HepG2 (cell line): ENCODE results near the gene DLEC1. TPM values are rescaled to one million over a fixed set of nuclear protein-coding genes. Genes with fewer than 3 reads are reported as not detected.

ENCODE experiments used
- ATRX ChIP-seq: sonication (generic); formaldehyde crosslinking; IDR thresholded peaks from 2 replicates; pipeline ENCODE4 v1.4.0; 2020; ENCODE audit warnings: missing genetic modification reagents, borderline replicate concordance
- HOXA9 ChIP-seq: sonication (generic); formaldehyde crosslinking; IDR thresholded peaks from 2 replicates; pipeline ENCODE4 v1.8.1; 2022; ENCODE audit warnings: missing genetic modification reagents, mild to moderate bottlenecking, moderate library complexity, borderline replicate concordance
- IKZF1 ChIP-seq: fragments of 450-650 bp; IDR thresholded peaks from 2 replicates; pipeline ENCODE4 v1.7.1; 2016
- IKZF5 ChIP-seq: IDR thresholded peaks from 2 replicates; pipeline ENCODE4 v1.6.1; 2018; ENCODE audit warnings: missing genetic modification reagents, mild to moderate bottlenecking, missing compliant biosample characterization
- ISL2 ChIP-seq: sonication (generic); formaldehyde crosslinking; IDR thresholded peaks from 2 replicates; pipeline ENCODE4 v1.5.0; 2020; ENCODE audit warnings: missing genetic modification reagents
- MAFG ChIP-seq: sonication (generic); formaldehyde crosslinking; IDR thresholded peaks from 2 replicates; pipeline ENCODE4 v1.5.1; 2020; ENCODE audit warnings: mild to moderate bottlenecking, missing genetic modification reagents
- MAZ ChIP-seq, 2 experiments: sonication (generic) in 1 of 2; formaldehyde crosslinking in 1 of 2; IDR thresholded peaks; 2 replicates each; pipeline versions ENCODE4 v1.5.0 to v1.6.1; 2012 to 2020; ENCODE audit warnings: low read depth in 2 of 2, mild to moderate bottlenecking in 2 of 2, borderline replicate concordance in 1 of 2, improper control_type of control experiment in 1 of 2, low read length in 1 of 2, missing genetic modification reagents in 1 of 2, moderate library complexity in 1 of 2
- NCOA5 ChIP-seq: sonication (generic); formaldehyde crosslinking; IDR thresholded peaks from 2 replicates; pipeline ENCODE4 v1.4.0; 2020; ENCODE audit warnings: missing genetic modification reagents
- RELA ChIP-seq: sonication (generic); formaldehyde crosslinking; IDR thresholded peaks from 2 replicates; pipeline ENCODE4 v1.4.0; 2020; ENCODE audit warnings: missing genetic modification reagents
- SP2 ChIP-seq: sonication (generic); formaldehyde crosslinking; IDR thresholded peaks from 2 replicates; pipeline ENCODE4 v1.5.1; 2020; ENCODE audit warnings: mild to moderate bottlenecking, missing genetic modification reagents
- ZFX ChIP-seq: sonication (generic); formaldehyde crosslinking; IDR thresholded peaks from 2 replicates; pipeline ENCODE4 v1.4.0; 2020; ENCODE audit warnings: mild to moderate bottlenecking, low read depth, missing genetic modification reagents, moderate library complexity
- ZNF33B ChIP-seq: sonication (generic); formaldehyde crosslinking; IDR thresholded peaks from 2 replicates; pipeline ENCODE4 v1.5.1; 2020; ENCODE audit warnings: mild to moderate bottlenecking, missing genetic modification reagents
- ZNF383 ChIP-seq: sonication (generic); formaldehyde crosslinking; IDR thresholded peaks from 2 replicates; pipeline ENCODE4 v1.4.0; 2020; ENCODE audit warnings: missing genetic modification reagents, mild to moderate bottlenecking, borderline replicate concordance
- ZNF430 ChIP-seq: sonication (generic); formaldehyde crosslinking; IDR thresholded peaks from 2 replicates; pipeline ENCODE4 v1.9.0; 2021; ENCODE audit warnings: mild to moderate bottlenecking, missing genetic modification reagents
- ZNF646 ChIP-seq: sonication (generic); formaldehyde crosslinking; IDR thresholded peaks from 2 replicates; pipeline ENCODE4 v1.9.0; 2021; ENCODE audit warnings: mild to moderate bottlenecking, missing genetic modification reagents
- ZNF792 ChIP-seq: IDR thresholded peaks from 2 replicates; pipeline ENCODE4 v1.6.1; 2016
- polyA plus RNA-seq, 8 experiments: library from polyadenylated mRNA; depleted of rRNA in 3 of 8; stranded (reverse) in 7 of 8; unstranded in 1 of 8; fragments of >200 nt; fragmentation: Illumina TruSeq in 4 of 8; extraction: Trizol in 4 of 8; gene quantifications; 2 replicates each; pipeline versions ENCODE4 v1.2.1 to v1.2.3, GENCODE V29; 2011 to 2016; ENCODE audit warnings: low read depth in 4 of 8, missing spikeins in 1 of 8, mixed read lengths in 1 of 8; ENCODE audit not compliant: insufficient read depth in 1 of 8
- total RNA-seq, 5 experiments: library from RNA; depleted of rRNA; stranded (reverse); fragments of >200 nt; fragmentation: Illumina TruSeq; extraction: Trizol; gene quantifications; 2 replicates each; pipeline ENCODE4 v1.2.3, GENCODE V29; 2016; ENCODE audit warnings: low read depth in 1 of 5
- TF ChIP-seq, protein P1 (sequence below): IDR thresholded peaks from 2 replicates; pipeline ENCODE4 v1.6.1; 2016; ENCODE audit warnings: control low read depth
- TF ChIP-seq, protein P2 (sequence below): sonication (generic); formaldehyde crosslinking; IDR thresholded peaks from 2 replicates; pipeline ENCODE4 v1.4.0; 2020; ENCODE audit warnings: missing genetic modification reagents, mild to moderate bottlenecking, borderline replicate concordance

Gene DLEC1
- total and polyA plus RNA-seq, 2 of the 13 experiments (the other 11 are each of a cell fraction or from before 2014, with no cell fraction given), result 0.09 TPM; not detected in 1

GRCh38 chr3:38004415-38005075, 34.5 kb upstream of the DLEC1 start (continued):
- TF ChIP-seq ZNF646 (CRISPR knock-in tag) (peak; percentile 99), SP2 (CRISPR knock-in tag) (no peak), ZNF430 (CRISPR knock-in tag) (no peak), IKZF5 (CRISPR knock-in tag) (peak; percentile 20; the same call in 1 of the 2 replicates), ATRX (CRISPR knock-in tag) (0 out of 2 replicates have a peak, but pooled peaks have one; percentile 13), ZNF33B (CRISPR knock-in tag) (no peak), NCOA5 (CRISPR knock-in tag) (no peak), MAFG (CRISPR knock-in tag) (no peak), ISL2 (CRISPR knock-in tag) (no peak; the same call in 1 of the 2 replicates), ZNF792 (CRISPR knock-in tag) (peak; percentile 89; the same call in 1 of the 2 replicates), ZNF383 (no peak), IKZF1 (no peak), HOXA9 (CRISPR knock-in tag) (peak; percentile 85), RELA (CRISPR knock-in tag) (no peak), ZFX (peak; percentile 42; the same call in 1 of the 2 replicates), MAZ (IDR thresholded peaks at IDR 0.05; ENCODE audit: borderline replicate concordance, low read depth, low read length) (no peak), MAZ (CRISPR knock-in tag; IDR thresholded peaks at IDR 0.05; ENCODE audit: low read depth) (peak; percentile 14; the same call in 1 of the 2 replicates)
- TF ChIP-seq, protein P1, sequence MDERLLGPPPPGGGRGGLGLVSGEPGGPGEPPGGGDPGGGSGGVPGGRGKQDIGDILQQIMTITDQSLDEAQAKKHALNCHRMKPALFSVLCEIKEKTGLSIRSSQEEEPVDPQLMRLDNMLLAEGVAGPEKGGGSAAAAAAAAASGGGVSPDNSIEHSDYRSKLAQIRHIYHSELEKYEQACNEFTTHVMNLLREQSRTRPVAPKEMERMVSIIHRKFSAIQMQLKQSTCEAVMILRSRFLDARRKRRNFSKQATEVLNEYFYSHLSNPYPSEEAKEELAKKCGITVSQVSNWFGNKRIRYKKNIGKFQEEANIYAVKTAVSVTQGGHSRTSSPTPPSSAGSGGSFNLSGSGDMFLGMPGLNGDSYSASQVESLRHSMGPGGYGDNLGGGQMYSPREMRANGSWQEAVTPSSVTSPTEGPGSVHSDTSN (CRISPR knock-in tag), result no peak
- TF ChIP-seq, protein P2, sequence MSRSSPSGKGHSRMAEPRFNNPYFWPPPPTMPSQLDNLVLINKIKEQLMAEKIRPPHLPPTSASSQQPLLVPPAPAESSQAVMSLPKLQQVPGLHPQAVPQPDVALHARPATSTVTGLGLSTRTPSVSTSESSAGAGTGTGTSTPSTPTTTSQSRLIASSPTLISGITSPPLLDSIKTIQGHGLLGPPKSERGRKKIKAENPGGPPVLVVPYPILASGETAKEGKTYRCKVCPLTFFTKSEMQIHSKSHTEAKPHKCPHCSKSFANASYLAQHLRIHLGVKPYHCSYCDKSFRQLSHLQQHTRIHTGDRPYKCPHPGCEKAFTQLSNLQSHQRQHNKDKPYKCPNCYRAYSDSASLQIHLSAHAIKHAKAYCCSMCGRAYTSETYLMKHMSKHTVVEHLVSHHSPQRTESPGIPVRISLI (CRISPR knock-in tag), result no peak
